GM19351 (cell line): ENCODE results near the gene FOXA2.

Experiments used
- ATAC-seq: cut with Tn5 transposase; IDR thresholded peaks from one replicate; pipeline ENCODE4 v1.9.1; 2021; ENCODE audit warnings: mild to moderate bottlenecking, moderate library complexity; ENCODE audit not compliant: unreplicated experiment

FOXA2 gene

DNA sequence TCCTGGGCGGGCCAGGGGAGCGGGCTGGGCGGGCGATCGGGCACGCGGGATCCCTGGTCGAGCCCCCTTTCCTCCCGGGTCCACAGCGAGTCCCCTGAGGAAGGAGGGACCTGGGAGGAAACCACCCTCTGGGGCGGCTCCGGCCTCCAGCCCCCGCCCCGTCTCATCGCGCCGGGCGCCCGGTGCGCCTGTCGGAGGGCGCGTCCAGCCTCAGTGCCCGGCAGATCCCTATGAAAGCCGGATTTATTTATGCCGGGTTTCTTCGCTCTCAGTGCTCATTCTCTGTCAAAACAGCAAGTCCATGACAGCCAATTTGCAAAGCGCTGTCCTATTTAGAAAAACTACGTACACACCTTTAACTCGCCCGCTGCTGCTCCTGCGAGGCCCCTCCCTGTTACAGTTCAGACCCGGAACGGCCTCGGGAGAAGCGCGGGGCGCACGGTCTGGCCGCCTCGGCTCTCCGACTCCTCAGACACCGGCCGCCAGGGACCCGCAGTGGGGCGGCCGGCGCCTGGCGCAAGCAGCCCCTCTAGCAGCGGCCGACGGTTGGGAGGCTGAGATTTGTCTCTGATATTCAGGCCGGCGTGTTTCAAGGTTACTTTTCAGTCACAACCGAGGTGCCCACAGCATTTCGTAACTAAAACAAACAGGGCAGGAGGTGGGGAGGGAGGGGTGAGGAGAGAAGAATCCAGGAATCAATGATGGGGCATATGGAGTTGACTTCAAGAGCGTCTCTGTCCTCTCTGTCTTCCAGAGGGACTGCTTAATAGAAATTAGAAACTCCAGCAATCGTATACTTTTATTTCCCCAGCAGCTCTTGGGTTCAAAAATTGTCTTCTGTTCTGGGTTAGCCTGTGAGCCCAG, 782 bp upstream of the FOXA2 start:
- no peak for ATAC-seq

- no peak for ATAC-seq
These were observed 425 bp downstream of the FOXA2 start for GRCh38 chr20:22583773-22584521.

DNA sequence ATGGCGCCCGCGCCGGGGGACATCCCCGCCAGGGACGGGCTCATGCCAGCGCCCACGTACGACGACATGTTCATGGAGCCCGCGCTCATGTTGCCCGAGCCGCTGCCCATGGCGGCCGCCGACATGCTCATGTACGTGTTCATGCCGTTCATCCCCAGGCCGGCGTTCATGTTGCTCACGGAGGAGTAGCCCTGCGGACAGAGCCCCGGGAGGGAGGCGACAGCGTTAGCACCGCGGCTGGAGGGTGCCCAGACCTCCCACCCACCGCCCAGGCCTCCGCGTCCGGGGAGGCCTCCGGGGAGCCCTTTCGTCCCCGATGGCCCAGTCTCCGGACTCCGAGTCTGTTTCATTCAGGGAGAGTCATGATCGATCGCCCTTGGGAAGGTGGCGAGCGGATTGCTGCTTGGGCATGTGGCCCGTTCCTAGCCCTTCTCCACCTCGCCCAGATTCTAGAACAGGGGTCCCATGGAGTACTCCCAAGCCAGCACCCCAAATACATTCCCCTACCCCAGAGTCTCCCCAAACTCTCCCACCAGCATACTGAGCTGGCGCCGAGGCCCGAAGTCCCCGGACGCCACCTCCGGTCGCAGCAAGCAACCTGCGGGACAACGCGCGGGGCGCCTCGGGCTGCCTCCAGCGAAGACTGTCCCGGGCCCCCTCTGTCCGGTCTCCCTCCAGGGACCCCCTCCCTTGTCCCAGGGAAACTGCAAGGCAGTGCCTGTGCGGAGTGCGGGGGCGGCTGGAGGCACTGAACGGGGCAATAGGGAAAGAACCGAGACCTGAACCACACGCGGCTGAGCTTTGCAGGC, 1.2 kb downstream of the FOXA2 start:
- no peak for ATAC-seq

DNA sequence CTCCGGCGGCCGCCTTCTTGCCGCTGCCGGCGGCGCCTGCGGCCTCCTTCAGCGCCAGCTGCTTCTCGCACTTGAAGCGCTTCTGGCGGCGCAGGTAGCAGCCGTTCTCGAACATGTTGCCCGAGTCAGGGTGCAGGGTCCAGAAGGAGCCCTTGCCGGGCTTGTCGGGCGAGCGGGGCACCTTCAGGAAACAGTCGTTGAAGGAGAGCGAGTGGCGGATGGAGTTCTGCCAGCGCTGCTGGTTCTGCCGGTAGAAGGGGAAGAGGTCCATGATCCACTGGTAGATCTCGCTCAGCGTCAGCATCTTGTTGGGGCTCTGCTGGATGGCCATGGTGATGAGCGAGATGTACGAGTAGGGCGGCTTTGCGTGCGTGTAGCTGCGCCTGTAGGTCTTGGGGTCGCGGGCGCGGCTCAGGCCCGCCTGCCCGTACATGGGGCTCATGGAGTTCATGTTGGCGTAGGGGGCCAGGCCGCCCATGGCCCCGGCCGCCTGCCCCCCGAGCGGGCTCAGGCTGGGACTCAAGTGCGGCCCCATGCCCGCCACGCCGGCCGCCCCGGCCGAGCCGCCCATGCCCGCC, 1.9 kb downstream of the FOXA2 start:
- ATAC-seq: no peak

- ATAC-seq: no peak
These were observed 2.7 kb downstream of the FOXA2 start for GRCh38 chr20:22581437-22582385.

- ATAC-seq: no peak
These were observed 4.4 kb downstream of the FOXA2 start for GRCh38 chr20:22579711-22580697.

DNA sequence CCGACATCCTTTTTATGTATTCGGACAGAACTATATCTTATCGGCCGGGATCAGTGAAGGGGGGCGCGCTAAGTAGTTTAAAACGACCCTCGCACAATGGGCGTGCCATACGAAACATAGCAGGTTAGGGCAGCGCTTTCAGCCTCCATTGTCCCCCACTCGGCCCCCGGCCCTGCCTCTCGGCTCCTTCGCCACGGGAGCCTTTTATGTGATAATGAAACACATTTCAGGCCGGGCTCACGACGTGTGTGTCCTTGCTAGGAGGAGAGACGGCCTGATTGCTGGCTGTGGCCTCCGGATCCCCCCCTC, 5.3 kb downstream of the FOXA2 start:
- no peak for ATAC-seq

- ATAC-seq: no peak
These were observed 5.9 kb downstream of the FOXA2 start for GRCh38 chr20:22578221-22579118.

DNA sequence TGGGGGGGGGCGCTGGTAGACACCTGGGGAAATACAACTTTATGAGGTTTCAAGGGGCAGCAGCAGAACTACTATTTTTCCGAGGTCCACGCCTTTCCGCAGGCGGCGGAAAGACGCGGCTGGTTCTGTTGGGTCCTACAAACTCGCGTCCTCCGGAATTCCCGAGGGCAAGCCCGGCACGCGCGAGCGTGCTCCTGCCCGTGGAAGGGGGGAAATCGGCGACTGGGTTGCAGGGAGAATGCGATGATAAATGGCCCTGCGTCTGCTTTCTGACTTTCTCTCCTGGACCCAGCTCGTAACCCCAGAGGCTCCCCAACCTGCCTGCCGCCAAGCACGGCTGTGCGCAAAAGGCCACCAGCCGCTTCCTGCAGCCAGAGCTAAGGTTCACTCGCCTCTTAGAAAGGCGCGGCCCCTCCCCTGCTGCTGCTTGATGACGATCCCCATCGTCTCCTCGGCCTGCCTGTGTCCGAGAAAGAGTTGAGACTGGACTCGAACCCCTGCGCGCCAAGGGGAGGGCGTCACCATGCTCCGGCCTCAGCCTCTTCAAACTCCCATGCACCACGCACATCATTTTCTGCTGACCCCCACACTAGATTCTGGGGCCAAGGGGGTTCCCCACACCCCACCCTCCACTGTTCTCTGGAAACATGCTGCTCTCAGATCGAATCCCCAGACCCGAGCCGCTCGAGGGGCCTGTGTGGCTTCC, 6.7 kb downstream of the FOXA2 start:
- no peak for ATAC-seq

DNA sequence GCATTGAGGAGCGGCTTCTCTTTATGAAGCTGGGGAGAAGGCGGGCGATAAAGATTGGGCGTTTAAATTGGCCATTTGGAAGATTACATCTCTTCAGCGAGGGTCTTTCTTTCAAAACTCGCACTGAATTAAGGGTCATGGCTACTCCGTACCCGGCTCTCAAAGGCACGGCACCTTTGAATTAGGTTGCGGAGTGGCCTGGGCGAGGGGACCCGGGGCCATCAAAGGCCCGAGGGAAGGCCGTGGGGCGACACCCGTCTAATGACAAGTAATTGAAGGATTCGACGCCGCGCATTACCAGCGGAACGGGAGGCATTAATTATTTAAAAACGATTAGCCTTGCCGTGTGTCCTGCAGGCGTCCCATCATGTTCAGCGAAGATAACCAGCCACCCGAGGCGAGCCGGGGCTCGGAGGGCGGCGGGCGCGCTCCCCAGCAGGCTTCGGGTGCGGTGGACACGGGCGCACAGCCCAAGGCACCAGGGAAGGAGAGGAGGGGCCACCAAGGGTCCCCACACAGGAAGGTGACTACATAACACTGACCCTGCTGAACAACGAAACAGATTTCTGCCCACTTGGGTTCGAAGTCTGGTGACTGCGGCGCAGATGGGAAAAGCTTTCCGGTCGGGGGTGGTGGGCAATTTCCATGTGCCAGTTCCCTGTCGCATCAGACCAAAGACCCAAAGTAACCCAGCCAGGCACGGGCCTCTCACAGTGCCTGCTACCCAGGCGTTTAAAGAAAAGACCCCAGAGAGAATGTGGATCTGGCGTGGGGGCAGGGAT, 7.4 kb downstream of the FOXA2 start:
- ATAC-seq: no peak

DNA sequence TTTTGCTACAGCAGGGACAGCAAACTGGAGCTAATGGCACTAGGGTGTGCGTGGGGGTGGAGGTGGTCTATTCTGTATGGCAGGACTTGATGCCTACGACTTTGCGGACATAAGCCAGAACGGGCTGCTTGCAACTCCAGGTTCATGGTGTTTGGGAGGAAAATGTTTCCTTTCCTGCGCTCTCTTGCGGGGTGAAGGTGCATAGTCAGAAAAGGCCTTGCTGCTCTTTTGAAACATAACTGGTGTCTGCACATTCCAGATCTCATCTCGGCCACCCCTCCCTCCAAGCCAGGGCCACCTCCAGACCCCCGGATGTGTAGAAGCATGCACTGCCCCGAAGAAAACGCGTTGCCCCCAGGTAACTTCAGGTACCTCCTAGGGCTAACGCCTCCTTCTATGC, 8.1 kb downstream of the FOXA2 start:
- ATAC-seq: no peak

DNA sequence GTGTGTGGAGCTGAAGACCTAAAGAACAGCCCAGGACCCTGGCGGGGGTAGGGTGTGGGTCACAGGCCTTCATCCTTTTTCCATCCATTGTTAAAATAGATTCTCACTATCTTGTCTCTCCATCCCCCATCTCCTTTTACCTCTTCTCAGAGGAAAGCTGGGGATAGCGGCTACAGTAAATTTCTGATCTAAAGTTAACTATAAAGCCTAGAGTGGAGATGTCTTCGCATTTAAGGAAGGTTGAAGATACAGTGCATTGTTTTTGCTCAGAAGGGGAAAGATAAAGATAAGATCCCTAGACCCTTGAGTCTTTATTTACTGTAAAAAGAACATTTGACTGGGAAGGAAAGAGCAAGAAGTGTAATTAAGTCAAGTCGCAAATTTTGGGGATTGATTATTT, 8.6 kb downstream of the FOXA2 start:
- ATAC-seq: peak; percentile 18

DNA sequence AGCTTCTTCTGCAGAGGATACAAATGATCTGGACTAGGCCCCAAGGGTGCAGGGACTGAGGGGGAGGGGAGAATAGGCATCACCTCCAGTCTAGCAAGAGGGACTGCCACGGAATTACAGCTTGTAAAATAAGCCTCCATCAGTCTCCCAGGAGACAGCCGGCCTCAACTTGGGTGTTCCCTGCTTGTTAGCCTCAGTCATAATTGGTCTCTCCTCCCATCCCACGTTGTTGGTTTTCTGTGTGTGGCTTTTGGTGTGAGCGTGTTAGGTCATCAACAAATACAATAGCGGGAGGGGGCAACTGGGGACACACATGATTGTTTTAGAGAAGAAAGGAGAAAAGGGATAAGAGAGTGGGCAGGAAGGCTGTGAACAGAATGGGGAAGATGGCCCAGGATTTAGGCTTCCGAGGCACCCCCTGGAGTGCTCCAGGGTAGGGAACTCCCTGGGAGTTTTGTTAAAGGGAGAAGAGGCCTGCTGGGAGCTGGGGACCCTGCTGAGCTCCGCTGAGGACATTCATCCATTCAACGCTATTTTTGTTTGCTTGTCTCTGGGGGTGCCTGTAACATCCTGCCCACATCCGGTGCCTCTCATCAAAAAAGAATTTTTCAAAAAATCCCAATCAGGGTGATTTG, 9.2 kb downstream of the FOXA2 start:
- peak; percentile 65 for ATAC-seq

GRCh38 chr20:22574545-22575086, 9.8 kb downstream of the FOXA2 start:
- ATAC-seq: peak; percentile 22

- no peak for ATAC-seq
These were observed 11.9 kb downstream of the FOXA2 start for GRCh38 chr20:22572491-22572890.

DNA sequence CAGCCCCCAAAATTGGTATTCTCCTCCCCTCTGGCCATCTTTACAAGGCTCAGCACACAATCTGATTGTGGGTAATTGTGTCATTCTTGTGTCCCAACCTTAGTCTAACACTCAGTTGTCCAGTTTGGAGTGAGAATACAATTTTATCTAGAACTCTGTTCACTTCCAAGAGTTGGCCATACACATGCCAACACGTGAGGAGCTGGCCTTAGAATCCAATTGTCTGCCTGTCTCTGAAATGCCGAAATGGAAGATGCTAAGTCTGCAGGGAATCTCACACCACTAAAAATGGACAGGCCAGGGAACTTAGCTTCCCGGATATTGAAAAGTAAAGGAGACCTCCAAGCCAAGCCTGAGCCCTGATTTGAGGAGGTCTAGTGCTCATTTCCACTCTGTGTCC, 12.3 kb downstream of the FOXA2 start:
- no peak for ATAC-seq
